HG02981 (cell line): ENCODE data around the gene FCF1.

Experiments
- ATAC-seq: cut with Tn5 transposase; IDR thresholded peaks from one replicate; pipeline ENCODE4 v1.9.1; 2021; ENCODE audit warnings: mild to moderate bottlenecking, moderate library complexity; ENCODE audit not compliant: unreplicated experiment

The FCF1 gene, protein sequence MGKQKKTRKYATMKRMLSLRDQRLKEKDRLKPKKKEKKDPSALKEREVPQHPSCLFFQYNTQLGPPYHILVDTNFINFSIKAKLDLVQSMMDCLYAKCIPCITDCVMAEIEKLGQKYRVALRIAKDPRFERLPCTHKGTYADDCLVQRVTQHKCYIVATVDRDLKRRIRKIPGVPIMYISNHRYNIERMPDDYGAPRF

DNA sequence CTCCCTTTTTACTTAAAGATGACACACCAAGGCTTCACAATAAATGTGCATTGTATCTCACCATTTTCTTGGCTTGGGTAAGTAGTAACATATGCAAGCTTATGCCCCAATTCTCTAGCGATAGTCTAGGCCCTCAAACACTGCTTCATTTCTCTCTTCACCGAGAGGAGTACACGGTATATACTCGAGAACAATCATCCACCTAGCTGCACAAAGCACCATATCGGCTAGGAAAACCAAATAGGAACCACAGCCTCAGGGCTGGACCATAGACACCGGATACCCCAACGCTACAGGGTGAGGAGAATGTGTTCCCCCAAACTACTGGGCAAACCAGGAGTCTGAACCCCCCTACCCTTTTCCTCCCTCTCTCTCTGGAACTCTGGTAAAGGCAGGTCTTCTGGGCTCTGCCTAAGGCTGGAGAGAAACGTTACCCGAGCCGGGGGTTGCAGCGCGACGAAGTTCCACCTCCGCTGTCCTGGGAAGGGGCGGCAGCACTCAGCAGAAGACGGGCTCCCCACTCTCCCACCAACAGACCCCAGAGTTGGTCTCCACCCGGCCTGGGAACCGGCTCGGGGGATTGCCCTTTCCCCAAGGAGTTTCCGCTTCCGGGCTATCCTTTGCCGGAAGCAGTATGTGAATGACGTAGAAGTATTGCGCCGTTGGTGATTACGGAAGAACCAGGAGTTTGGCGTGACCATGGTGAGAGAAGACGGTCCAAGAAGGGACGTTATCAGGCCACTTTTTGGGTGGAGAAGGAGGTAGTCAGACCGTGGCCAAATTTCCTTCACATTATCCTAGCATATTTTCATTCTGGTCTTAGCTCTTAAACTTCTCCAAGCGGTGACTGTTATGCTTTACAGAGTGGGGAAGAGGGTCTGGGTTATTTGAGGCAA, at the start of gene FCF1, which contains the start of gene AREL1:
FCF1 (plus strand) TSS at position 646 of the 896 bp plus-strand sequence; CDS start at position 700, 54 bp downstream.
AREL1 (minus strand) TSS at position 582 of the 896 bp plus-strand sequence. CDS start 27,465 bp downstream, outside the sequence.
- ATAC-seq, result peak; percentile 96

DNA sequence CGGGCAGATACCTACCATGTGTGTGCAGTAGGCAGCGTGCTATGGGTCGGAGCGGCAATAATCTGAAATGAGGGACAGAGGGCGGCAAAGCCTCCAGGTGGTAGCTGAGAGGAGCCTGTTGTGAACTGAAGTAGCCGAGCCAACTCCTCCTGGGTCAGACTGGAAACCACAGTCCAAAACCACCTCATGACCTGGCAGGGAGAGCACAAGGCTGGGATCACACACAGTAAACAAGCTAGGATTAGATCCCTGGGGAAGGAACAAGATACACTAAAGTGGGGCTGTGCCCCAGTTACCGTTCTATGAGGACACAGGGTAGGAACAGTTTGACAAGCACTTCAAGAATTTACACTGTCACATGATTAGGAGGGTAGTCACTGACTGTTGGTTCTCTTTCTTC, 49.1 kb upstream of the FCF1 start:
- no peak for ATAC-seq

DNA sequence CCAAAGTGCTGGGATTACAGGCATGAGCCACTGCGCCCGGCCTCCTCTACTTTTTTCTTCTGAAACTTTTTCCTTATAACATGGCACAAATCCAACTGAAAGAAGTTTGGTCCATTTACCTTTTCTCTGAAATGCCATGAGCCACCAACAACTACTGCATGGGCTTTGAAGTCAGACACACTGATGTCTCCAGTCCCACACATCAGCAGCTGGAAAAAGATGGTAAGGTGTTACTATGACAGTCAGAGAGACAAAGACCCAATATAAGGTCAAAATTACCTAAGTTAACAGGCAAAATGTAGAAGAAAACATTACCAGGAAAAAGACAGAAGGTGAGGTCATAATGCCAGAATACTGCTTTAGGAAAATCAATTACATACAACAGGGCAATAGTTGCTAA, 48.2 kb upstream of the FCF1 start:
- ATAC-seq, result no peak

DNA sequence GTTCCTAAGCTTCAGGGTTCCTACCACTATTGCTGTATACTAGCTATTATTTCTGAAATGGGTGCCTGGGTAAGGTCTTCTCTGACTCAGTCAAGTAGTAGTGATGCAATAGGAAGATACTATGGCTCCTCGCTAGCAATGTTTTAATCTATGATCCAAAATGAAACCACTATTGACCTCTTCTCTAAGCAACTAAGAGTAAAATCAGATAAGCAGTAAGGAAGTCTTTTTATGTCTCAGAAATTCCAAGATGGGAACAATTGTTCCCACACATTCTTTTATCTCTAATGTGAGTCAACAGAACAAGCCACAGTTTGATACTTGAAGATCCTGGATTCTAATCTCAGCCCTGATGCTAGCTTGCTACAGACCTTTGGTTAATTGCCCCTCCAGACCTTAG, 45.2 kb upstream of the FCF1 start:
- no peak for ATAC-seq

DNA sequence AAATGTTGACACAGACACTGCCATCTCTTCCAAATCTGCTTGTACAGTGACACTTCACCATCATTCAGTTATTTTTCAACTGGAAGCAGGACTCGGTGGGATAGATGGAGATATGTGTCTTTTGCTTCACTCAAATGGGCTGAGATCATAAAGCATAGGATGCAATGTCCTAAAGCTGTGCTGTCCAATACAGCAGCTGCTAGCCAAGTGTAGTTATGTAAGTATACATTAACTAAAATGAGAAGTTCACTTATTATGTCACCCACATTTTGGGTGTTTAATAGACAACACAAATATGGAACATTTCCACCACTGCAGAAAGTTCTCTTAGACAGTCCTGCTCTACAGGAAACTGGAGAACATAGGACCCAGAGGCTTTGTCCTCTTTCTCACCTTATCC, 43.7 kb upstream of the FCF1 start:
- no peak for ATAC-seq

DNA sequence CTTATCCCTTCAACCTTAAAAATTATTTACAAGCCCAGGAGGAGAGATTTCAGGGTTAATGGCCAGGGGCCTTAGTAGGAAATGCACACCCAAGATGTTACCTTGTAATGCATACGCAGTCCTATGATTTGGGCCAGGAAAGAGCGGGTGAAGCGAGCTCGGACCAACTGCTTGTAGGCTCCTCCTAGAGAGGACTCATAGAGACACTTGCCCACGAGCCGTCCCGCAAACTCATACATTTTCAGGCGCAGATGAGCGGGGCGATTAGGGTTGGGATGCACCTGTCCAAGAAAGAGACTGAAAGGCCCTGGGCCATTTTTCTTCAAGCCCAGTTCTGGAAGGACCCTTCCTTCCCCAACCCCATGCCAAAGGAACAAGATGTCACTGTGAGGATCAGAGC, 43.1 kb upstream of the FCF1 start:
- ATAC-seq, result no peak

DNA sequence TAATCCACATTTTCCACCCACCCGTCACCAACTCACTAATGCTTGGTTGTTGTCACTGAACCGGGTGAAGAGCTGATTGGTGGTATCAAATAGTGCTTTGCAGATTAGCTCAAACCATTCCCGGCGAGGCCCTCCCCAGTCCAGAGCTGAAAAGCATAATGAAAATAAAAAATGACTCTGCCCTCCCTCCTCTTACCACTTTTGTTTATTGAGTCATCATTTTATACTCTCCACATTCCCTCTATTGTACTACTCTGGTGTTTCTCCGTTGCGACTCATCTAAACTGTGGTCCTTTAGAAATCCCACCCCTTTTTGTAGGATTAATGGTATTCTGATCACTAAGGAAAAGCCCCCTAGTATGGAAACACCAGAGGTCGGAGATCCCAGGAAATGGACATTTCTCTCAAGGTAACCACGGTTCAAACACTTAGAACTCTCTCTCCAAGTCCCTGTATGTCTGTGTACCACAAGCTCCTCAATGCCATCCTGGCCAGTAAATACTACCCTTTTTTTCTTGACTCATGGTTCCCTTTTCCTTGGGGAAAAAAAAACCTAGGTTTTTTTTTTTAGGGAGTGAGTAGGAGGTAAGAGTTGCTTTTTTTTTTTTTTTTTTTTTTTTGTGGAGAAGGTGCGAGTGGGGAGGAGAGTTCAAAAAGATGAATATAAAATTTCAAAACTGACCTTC, 42.1 kb upstream of the FCF1 start:
- no peak for ATAC-seq

DNA sequence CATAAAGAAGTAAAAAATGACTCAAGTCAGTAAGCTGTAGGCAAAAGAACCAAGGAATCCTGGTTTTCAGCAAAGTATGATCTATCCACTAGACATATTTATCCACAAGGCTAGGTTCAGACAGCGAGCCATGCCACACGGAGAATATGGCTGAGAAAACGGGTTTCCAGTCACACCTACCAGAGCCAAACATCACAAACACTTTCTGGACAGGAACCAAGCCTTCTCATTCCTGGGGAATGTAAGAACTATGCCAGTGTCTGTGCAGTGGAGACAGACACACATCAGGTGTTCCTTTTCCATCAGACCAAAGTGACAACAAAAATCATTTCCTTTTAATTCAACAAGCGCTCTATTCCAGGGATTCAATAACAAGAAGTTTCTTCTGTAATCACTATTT, 41.2 kb upstream of the FCF1 start:
- no peak for ATAC-seq

DNA sequence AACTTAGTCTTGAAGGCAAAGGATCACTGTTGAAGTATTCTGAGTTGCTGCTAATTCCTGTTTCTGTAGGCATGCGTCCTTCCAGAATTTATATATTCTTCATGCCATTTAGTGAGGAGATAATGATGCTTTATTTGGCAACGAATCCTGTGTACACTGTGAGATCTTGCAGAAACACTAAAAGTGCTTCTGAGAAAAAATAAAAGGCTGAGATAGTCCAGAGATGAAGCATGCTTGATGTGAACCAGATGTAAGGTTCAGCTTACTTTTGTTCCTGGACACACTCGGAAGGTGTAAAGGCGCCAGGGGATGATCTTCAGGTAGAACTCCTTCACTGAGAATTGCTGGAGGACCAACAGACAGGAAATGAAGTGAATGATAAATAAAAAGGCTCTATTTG, 39.2 kb upstream of the FCF1 start:
- ATAC-seq, result no peak

DNA sequence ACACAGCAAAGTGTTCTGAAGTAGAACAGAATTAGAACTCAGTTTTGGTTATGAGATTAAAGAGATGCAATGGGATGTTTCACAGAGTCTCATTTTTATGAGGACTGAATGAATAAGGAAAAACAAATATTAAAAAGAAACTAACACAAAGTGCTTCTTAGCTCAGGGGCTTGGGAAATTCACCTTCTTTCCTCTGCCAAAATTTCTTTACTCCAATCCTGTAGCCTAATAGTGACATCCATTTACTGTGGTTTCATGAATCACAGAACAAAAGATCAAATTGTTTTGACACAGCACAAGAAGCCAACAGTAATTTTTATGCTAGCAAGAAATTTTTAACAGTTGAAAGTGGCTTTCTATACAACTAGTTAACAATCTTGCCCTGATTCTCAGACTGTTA, 37.7 kb upstream of the FCF1 start:
- no peak for ATAC-seq

DNA sequence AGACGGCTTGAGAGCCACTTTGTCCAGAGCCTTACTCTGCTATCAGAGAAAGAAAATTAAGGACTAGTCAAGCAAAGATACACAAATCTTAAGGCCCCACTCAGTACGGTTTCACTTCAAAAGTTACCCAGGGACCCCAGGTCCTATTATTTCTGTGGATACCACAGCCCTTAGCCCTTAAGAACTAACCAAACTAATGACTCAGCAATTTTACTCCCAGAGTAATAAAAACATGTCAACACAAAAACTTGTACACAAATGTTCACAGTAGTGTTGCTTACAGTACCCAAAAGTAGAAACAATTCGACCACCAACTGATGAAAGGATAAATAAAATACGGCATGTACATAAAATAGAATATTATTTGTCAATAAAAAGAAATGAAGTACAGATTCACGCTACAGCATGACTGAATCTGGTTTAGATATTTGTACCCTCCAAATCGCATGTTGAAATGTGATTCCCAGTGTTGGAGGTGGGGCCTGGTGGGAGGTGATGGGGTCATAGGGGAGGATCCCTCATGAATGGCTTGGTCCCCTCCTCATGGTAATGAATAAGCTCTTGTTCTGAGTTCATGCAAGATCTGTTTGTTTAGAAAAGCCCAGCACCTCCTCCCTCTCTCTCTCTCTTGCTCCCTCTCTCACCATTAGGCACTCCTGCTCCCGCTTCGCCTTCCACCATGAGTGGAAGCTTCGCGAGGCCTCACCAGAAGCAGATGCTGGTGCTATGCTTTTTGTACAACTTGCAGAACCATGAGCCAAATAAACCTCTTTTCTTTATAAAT, 30.6 kb upstream of the FCF1 start:
- ATAC-seq, result no peak

DNA sequence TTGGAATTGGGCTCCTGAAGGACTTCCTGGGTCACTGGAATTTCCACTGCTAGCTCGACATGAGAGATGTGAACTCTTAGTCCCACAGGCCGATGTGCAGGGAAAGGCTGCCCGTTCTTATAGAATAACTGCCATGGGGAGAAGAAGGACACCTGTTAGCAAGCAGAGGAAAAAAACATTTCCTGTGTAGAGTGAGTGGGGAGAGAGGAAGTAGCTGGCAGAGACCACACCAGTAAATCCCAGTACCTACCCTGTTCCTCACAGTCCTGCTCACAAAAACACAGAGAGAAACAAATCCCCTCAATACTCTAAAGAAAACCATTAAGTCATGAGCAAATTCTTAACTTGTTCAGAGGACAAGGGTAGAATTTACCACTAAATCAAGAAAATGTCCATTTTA, 29.5 kb upstream of the FCF1 start:
- no peak for ATAC-seq

DNA sequence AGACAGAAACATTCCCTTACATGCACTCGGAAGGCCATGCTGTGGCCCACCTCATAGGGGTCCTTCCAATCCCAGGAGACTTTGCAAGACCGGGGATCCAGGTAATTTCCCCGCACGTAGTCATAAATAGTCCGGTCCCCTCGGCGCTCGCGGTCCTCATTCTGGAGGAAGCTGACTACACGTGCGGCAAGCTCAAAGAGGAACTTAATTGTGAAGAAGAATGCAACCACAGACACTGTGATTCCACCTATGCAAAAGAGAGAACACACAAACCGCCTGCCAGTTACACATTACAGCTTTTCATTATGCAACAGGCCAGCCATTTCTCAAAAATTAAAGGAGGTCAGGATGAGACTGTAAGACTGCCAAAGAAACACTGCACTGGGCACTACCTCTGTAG, 28.5 kb upstream of the FCF1 start:
- peak; percentile 76 for ATAC-seq

DNA sequence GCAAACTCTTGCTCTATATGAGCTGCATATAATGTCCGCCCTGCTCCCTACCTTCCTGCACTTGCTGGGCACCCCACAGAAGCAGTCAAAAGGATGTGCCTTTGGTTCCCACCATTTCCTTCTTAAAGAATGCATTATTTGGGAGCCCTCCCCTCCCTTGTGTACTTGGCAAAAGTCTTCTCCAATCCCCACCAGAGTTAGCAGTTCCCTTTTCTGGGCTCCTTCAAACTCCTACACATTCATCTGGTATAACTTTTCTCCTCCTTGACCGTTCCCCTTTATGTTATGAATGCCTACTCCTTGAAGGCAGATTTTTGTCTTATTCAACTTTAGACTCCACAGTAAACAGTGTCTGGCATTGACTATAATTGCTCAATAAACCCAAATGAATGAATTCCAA, 27.9 kb upstream of the FCF1 start:
- ATAC-seq, result no peak

DNA sequence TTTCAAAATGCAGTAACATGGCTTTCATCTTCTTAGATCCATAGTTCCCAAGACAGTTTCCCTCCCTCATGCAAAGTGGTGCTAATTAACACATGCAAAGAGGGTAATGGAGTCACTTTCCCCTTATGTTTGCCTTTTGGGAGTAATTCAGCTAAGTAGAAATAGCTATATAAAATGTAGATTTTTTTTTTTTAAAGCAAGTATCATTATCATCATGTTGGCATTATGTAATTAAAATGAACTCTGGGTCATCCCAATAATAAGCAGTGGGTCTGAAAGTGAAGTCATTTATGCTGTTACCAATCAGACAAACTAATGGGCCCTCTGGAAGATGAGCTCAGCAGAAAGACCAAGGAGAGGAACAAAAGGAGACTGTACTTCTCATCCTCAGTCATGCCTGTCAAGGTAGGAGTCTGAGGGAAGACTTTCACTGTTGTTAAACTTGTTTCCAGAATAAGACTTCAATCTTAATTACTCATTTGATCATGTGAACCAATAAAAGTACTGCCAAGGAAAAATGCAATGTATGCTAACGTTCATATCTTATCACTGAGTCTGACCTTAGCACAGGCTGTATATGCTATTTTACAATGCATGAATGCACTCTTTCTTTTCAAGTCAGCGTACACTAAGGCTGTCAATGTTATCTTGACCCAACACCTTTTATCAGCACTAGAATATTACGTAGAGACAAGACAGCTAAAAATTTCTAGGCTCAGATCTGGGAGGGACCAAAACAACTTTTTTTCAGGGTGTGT, 26.8 kb upstream of the FCF1 start:
- no peak for ATAC-seq

DNA sequence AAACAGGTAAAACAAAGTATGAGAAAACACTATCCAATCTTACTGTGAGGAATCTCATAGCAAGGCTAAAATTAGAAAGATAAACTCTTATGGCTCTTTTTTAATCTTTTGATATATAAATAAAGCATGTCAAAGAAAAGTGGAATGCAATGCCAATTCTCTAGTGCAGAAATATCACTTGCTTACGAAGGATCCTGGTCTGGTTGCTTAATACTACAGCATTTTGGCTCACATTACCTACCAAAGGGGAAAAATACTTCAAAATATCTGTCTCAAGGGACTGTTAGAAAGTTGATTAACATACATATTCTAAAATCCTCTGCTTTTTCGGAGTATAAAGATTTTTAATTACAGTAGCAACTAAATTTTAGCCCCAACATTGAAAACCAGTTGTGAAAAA, 21.5 kb upstream of the FCF1 start:
- ATAC-seq, result no peak

DNA sequence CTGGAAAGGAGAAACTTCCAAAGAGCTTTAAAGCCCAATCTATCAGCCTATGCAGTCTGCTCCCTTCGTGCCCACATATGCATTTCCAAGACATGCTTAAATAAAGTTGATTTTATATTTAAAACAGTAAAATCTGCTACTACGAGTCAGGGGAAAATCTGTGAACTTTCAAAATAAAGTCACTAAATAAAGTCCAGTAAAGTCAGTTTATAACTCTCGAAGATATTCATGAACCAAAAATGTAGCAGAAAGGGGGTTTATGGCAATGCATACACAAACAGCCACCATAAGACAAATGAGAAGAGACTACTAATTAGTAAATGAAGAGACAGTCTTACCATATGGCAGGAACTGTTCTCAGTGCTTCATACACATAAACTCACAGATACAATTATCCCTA, 19.8 kb upstream of the FCF1 start:
- no peak for ATAC-seq

DNA sequence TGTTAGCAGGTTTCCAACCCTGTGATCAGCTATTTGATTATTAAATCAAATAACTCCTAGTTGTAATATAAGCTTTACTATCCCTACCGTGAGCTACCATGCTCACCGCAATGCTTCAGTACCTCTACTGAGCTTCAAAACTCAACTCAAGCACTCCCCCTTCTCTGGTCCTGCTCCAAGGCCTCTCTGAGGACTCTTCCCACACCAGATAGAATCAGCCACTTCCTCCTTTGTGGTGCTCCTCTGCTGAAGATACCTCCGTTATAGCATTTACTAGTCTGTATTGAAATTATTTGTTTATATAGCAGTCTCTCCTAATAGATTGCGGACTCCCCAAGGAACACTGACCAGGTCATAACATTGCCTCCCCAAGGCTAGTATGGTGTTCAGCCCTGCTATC, 17.5 kb upstream of the FCF1 start:
- no peak for ATAC-seq

DNA sequence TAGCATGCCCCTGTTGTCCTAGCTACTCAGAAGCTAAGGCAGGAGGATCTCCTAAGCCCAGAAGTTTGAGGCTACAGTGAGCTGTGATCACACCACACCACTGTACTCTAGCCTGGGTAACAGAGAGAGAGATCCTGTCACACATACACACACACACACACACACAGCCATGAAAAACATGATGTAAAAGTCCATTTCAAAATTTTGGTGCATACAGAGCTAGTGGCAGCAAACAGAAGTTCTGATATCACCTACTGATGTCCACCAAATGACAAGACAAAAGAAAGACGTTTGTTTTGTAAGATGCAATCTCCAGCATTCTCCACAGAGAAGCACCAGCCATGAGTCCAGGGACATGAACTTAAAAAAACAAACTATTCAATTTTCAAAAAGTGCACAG, 15.9 kb upstream of the FCF1 start:
- ATAC-seq, result no peak

DNA sequence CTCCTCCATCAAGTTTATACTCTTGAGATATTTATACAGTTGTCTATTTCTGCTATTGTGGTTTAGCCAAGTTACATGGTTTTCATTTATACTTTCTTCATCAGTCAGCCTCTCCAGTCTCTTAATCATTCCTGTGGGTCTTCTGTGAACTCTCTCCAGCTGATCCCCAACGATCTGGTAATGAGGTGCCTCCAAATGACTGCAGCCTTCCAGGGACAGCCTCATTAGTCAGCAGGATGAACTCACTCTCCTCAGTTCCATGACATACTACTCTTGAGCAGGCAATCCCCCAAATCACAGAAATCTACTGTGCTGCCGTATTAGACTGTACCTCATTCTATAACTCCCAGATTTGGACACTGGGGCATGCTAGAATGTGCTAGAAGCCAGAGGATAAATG, 15.4 kb upstream of the FCF1 start:
- no peak for ATAC-seq
